Peyer's patch (tissue), 4 donors: ENCODE measurements around the gene COL13A1.

Source experiments
- POLR2A ChIP-seq, 2 donors: fragments of 450-650 bp; IDR thresholded peaks; one replicate each; pipeline ENCODE4 v1.5.1; 2017; ENCODE audit warnings: antibody characterized with exemption in 2 of 2, mild to moderate bottlenecking in 2 of 2, moderate library complexity in 2 of 2
- TF ChIP-seq, protein P1 (sequence below), 6 experiments: fragments of 450-650 bp in 4 of 6; fragments of 200-600 bp in 2 of 6; sonication (generic) in 1 of 6; IDR thresholded peaks; one replicate each; pipeline ENCODE4 v1.5.1; 2017 to 2019; ENCODE audit warnings: antibody characterized with exemption in 6 of 6, mild to moderate bottlenecking in 3 of 6, moderate library complexity in 1 of 6

DNA sequence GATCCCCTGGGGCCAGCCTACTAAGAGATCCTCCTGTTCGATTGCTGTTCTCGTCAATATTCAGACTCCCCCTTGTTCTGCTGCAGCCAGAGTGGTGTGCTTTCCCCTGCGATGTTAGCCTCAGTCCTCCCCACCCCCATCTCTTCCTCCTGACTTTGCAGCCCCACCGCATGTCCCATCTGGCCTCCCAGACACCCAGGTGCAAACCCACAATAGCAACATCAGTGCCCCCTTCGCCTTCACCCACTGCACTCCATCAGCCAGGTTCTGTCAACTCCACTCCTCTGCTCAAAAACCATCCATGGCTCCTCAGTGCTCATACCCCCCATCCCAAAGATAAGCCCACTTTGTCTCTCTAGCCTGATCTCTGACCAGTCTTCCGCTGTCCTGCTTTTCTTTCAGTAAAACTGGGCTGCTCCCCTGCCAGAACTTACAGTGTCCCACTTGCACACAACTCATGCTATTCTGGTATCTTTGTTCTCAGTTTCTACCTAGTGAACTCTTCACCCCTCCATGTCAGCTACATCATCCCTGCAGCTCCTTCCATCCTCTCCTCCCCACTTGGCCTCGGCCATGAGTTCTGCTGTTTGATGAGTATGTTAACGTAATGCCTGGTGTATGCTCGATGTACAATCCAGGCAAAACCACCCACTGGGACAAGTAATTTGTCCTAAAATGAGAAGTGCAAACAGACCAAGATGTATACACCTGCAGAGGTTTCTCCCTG lies 26.6 kb downstream of the COL13A1 start:
- TF ChIP-seq, protein P1, sequence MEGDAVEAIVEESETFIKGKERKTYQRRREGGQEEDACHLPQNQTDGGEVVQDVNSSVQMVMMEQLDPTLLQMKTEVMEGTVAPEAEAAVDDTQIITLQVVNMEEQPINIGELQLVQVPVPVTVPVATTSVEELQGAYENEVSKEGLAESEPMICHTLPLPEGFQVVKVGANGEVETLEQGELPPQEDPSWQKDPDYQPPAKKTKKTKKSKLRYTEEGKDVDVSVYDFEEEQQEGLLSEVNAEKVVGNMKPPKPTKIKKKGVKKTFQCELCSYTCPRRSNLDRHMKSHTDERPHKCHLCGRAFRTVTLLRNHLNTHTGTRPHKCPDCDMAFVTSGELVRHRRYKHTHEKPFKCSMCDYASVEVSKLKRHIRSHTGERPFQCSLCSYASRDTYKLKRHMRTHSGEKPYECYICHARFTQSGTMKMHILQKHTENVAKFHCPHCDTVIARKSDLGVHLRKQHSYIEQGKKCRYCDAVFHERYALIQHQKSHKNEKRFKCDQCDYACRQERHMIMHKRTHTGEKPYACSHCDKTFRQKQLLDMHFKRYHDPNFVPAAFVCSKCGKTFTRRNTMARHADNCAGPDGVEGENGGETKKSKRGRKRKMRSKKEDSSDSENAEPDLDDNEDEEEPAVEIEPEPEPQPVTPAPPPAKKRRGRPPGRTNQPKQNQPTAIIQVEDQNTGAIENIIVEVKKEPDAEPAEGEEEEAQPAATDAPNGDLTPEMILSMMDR (IDR thresholded peaks at IDR 0.05), result no peak
- no peak for TF ChIP-seq POLR2A (IDR thresholded peaks at IDR 0.05)
